HepG2 (cell line): ENCODE data around the gene PLPPR4.

Experiments
- BCLAF1 ChIP-seq: fragments of 450-650 bp; IDR thresholded peaks from 2 replicates; pipeline ENCODE4 v1.6.1; 2017; ENCODE audit warnings: mild to moderate bottlenecking
- CEBPB ChIP-seq: IDR thresholded peaks from 2 replicates; pipeline ENCODE4 v1.6.1; 2011; ENCODE audit warnings: low read depth, low read length, improper control_type of control experiment, borderline replicate concordance
- CTCF ChIP-seq: sonication (generic); formaldehyde crosslinking; IDR thresholded peaks from 2 replicates; pipeline ENCODE4 v1.5.0; 2020; ENCODE audit warnings: mild to moderate bottlenecking, missing genetic modification reagents, moderate library complexity
- FOXA1 ChIP-seq, 2 experiments: fragments of 450-650 bp in 1 of 2; sonication (generic) in 1 of 2; formaldehyde crosslinking in 1 of 2; IDR thresholded peaks; 2 replicates each; pipeline versions ENCODE4 v1.4.0 to v1.6.1; 2016 to 2020; ENCODE audit warnings: missing genetic modification reagents in 1 of 2
- FOXP4 ChIP-seq: sonication (generic); formaldehyde crosslinking; IDR thresholded peaks from 2 replicates; pipeline ENCODE4 v1.4.0; 2020; ENCODE audit warnings: missing genetic modification reagents
- IRF2 ChIP-seq: IDR thresholded peaks from 2 replicates; pipeline ENCODE4 v1.6.1; 2018; ENCODE audit warnings: missing genetic modification reagents, missing compliant biosample characterization
- PBX3 ChIP-seq: sonication (generic); formaldehyde crosslinking; IDR thresholded peaks from 2 replicates; pipeline ENCODE4 v1.8.1; 2023; ENCODE audit warnings: missing genetic modification reagents, inconsistent platforms, borderline replicate concordance
- SIN3A ChIP-seq: IDR thresholded peaks from 2 replicates; pipeline ENCODE4 v1.6.1; 2011; ENCODE audit warnings: low read depth, mild to moderate bottlenecking, control low read depth, low read length, borderline replicate concordance
- STAT6 ChIP-seq: sonication (generic); formaldehyde crosslinking; IDR thresholded peaks from 2 replicates; pipeline ENCODE4 v1.4.0; 2020; ENCODE audit warnings: missing genetic modification reagents, mild to moderate bottlenecking, borderline replicate concordance
- ZBTB7A ChIP-seq: sonication (generic); formaldehyde crosslinking; IDR thresholded peaks from 2 replicates; pipeline ENCODE4 v1.8.0; 2022; ENCODE audit warnings: mild to moderate bottlenecking, missing genetic modification reagents
- ZNF138 ChIP-seq: sonication (generic); formaldehyde crosslinking; IDR thresholded peaks from 2 replicates; pipeline ENCODE4 v1.5.0; 2020; ENCODE audit warnings: mild to moderate bottlenecking, low read depth, missing genetic modification reagents
- ZNF563 ChIP-seq: sonication (generic); formaldehyde crosslinking; IDR thresholded peaks from 2 replicates; pipeline ENCODE4 v1.8.0; 2022; ENCODE audit warnings: mild to moderate bottlenecking, moderate library complexity, missing genetic modification reagents
- ZNF800 ChIP-seq: sonication (generic); formaldehyde crosslinking; IDR thresholded peaks from 2 replicates; pipeline ENCODE4 v1.4.0; 2020; ENCODE audit warnings: missing genetic modification reagents

- TF ChIP-seq ZBTB7A (CRISPR knock-in tag): no peak
- TF ChIP-seq CTCF (CRISPR knock-in tag): no peak
- TF ChIP-seq CEBPB: no peak
- no peak for TF ChIP-seq IRF2 (CRISPR knock-in tag)
- TF ChIP-seq BCLAF1: no peak
- TF ChIP-seq ZNF563: no peak
- TF ChIP-seq FOXP4: no peak
- TF ChIP-seq ZNF138 (CRISPR knock-in tag): no peak
- no peak for TF ChIP-seq PBX3 (CRISPR knock-in tag)
- no peak for TF ChIP-seq STAT6 (CRISPR knock-in tag)
- TF ChIP-seq FOXA1 (IDR thresholded peaks at IDR 0.05): no peak
- TF ChIP-seq FOXA1 (CRISPR knock-in tag; IDR thresholded peaks at IDR 0.05): no peak
- no peak for TF ChIP-seq ZNF800
- no peak for TF ChIP-seq SIN3A
These were observed 18.1 kb upstream of the PLPPR4 start for GRCh38 chr1:99246152-99246551.
